ENCODE results near the gene PIEZO1.
"Not testable (repeated sequence)": the region's sequence is repeated elsewhere in the genome, so short reads cannot be mapped to it uniquely, and the experiment has no call there.

The PIEZO1 gene

GRCh38 chr16:88781140-88782077 is 3.6 kb downstream of the PIEZO1 start:
- no peak for DNase-seq

DNA sequence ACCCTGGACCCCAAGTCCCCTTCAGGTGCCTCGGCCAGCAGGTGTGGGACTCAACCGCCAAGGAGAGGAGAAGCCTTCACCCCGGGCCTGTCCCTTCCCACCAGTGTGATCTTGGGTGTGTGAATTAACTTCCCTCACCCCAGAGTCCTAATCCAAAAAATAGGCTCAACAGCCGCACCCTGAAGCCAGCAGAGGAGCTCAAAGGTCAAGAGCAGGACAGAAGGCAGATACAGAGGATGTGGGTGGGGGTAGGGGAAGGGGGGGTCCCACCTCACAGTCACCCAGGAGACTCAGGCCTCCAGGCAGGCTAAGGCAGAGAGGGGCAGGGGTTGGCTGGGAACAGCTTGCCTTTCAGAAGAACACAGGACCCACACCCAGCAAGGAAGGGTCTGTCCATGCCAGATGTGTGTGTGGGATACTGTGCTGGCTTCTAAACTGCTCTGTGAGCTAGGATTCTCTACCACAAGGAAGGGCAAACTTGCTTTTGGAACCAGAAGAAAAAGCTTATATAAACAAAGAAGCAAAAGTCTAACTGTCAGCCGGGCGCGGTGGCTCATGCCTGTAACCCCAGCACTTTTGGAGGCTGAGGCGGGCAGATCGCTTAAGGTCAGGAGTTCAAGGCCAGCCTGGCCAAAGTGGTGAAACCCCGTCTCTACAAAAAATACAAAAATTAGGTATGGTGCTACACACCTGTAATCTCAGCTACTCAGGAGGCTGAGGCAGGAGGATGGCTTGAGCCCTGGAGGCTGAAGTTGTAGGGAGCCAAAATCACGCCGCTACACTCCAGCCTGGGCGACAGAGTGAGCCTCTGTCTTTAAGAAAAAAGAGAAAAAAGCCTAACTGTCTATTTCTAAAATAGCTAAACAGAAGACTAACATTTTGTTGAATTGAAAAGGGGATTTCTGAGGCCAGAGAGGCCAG is 4.6 kb downstream of the PIEZO1 start:
- DNase-seq: no peak

DNA sequence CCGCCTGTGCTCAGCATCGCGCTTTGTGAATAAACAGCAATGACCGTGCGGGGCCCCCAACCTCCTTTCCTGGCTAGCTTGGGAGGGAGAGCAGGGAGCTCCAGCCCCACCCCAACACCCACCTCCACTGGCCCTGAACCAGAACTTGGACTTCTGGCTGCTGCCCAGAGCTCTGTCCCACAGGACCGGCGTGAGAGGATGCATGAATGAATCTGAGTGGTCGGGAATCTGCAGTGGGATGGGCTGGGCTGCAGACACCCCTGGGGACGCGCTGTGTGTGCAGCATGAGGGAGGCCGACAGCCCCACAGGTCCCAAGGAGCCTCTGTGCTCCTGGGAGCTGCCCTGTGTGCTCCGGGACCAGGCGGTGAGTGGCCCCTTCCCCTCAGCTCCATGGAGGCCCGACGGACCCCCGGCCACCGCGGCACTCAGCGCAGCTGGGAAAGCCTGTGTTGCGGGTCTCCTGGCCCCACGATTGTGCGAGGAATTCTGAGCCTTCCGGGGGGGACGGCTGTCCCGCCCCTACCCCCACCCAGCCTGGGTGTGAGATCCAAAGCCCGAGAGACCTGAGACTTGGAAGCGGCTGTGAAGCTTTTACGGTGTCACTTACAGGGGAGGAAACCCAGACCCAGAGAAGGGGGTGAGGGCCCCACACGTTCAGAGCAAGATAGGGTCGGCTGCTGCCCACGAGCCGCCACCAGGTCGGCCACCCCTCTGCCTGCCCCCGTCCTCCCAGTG is 5.4 kb downstream of the PIEZO1 start:
- no peak for DNase-seq

- no peak for DNase-seq
These were observed 6.4 kb downstream of the PIEZO1 start for GRCh38 chr16:88778541-88779065.

DNA sequence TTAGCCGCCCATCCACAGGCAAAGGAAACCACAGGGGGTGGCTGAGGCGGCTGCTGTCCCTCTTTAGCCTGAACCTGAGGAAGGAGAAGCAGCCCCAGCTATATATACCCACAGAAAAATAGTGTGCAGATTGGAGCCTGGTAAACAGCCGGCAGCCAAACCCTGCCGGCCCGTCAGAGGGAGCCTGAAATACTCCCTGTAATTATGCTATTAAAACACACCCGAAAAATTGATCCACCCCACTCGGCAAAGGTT is 6.8 kb downstream of the PIEZO1 start:
- no peak for DNase-seq

DNA sequence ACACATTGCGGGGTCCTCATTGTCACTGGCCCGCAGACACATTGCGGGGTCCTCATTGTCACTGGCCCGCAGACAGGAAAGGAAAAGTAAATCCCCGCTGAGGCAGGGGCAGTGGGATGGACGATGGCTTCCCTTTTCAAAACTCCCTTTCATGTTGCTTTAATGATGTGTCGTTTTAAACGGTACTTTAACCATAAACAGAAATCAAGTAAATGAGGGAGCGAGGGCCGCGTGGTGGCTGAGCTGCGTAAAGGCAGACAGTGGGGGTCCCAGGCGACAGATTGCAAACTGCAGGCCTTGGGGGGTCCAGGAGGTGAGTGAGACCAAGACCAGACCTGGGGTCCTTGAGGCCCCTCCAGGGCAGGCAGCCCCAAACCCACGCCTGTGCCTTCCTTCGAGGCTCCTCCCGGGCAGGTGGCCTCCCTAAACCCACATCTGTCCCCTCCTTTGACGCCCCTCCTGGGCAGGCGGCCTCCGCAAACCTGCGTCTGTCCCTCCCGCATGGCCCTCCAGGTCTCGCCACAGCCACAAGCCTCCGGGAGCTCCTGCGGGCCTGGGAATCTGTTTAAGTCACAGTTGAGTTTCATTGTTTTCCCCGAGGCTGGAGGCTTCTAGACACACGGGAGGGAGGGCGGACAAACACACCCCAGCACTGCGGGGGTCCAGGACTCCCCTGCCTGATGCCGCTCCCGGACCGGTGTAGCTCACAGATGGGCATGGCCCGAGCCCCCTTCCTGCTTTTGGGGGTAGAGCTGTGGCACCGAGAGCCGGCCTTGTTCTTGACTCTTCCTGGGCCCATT is 7.3 kb downstream of the PIEZO1 start:
- DNase-seq: no peak

GRCh38 chr16:88775825-88776224 is 9.2 kb downstream of the PIEZO1 start:
- no peak for DNase-seq

DNA sequence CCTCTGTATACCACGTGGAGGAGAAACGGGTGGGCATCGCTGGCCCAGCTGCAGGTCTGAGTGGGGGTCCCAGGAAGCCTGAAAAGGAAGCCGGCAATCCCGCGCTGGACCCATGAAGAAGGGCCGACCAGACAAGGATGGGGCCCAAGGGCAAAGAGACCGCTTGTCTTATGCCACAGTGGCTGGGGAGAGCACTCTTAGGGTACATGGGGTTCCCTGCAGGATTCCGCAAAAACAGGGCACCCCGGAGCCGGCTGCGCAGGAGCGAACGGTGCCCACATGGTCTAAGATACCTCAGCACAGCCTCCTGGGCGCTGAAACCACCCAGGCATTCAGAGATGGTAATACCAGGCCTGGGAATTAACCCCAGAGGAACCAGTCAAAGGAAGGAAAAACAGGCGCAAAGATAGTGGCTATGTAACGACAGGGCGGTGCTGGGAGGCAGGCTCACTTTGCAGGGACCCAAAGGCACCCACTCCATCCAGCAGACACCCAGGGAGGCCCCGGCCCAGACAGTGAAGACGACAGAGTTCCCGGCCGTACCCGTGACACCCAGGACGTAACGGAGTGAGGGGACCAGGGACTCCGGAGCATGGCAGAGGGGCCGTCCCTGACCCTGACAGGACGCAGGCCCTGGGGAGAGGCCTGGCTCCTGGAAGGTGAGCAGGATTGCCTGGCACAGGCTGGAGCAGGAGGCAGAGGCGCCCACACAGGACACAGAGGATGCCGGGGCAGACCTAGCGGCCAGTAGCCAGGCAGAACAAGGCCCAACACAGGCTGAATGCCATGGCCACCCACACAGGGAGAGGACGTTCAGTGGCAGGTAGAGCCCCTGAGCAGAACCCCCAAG is 10.3 kb downstream of the PIEZO1 start:
- DNase-seq: no peak

- DNase-seq: no peak
These were observed 11.2 kb downstream of the PIEZO1 start for GRCh38 chr16:88773812-88774291.

- DNase-seq: no peak
These were observed 11.9 kb downstream of the PIEZO1 start for GRCh38 chr16:88772871-88773811.

GRCh38 chr16:88771781-88772180 is 13.2 kb downstream of the PIEZO1 start:
- not testable (repeated sequence) for DNase-seq

- no peak for DNase-seq
These were observed 13.7 kb downstream of the PIEZO1 start for GRCh38 chr16:88771294-88771772.

DNA sequence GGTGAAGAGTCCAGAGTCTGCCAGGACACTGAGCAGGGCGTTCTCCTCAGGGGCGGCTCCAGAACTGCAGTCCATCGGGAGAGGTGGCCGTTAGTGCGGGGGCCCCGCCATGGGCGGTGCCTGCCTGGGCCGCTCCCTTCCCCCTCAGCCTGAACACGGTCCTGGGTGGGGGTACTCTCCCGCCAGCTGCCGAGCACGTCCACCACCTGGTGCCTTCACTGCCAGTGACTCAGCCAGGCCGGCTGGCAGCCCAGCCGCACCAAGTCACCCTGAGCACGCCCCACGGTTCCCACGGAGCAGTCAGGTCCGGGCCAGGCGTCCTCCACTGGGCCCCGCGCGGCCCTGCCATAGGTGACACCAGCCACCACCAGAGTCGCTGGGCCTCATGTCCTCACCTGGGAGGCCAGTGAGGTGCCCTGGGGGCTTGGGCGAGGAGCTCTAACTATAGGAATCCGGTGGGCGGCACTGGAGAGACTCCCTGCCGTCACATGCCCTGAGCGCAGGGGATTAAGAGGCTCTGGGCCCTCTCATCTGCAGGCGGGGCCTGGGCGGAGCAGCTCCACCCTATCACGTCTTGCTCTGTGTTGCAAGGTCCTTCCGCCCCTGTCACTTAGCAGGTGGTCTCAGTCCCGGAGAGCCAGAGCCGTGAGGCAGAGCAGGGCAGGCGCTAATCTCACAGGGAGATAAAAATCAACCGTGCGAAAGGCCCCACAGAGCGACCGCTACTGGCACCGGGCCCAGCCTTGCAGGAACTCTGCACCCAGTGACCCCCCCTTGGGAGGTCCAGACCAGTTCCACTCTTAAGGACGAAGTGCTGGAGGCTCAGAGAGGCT is 14.3 kb downstream of the PIEZO1 start:
- no peak for DNase-seq

- DNase-seq: no peak
These were observed 15.2 kb downstream of the PIEZO1 start for GRCh38 chr16:88769617-88770460.

GRCh38 chr16:88768071-88768783 is 16.8 kb downstream of the PIEZO1 start:
- DNase-seq: no peak

DNA sequence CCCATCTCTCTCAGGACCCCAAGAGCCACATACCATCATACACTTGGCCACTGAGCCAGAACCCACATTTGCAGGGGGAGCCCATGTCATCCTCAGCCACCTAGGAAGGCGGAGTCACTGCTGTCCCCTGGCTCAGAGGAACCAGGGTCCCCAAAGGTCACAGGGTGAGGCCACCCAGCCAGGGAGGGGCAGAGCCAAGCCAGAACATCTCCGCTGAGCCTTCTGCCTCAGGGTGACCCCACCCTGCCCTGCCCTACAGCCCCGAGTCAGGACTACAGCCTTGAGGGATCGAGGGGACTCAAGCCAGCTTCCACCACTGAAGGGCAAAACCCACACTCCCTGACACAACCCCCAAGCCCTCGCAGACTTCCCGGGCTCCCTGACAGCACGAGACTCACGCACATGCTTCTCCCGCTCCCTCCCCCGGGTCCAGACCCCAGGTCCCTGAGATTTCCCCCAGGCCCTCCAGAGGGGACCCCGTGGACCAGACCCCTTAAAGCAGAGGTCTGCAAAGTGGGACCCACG is 17.4 kb downstream of the PIEZO1 start:
- no peak for DNase-seq

DNA sequence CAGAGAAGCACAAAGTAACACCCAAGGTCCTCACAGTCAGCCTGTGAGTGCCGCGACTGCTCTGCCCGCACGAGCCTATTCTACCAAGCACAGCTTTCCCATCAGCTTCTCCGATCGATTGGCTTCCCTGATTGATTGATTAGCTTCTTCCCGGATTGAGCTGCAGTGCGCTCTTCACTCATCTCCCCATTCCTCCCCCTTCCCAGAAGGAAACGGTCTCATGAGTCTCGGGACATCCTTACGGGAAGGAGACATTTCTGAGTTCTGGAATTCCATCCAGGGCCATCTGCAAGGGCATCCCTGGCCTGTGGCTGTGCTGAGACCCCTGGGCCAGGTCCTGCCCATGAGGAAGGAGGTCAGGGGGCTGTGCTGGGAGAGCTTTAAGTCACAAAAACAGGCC is 18.0 kb downstream of the PIEZO1 start:
- no peak for DNase-seq

All from NCI-H2081 treated with DMSO at 0.1 percent for 48 hours (cell line).